ENCODE results near the gene DUSP8.

GRCh38 chr11:1517117-1518005 lies 54.7 kb downstream of the DUSP8 start:
- TF ChIP-seq, protein P1, sequence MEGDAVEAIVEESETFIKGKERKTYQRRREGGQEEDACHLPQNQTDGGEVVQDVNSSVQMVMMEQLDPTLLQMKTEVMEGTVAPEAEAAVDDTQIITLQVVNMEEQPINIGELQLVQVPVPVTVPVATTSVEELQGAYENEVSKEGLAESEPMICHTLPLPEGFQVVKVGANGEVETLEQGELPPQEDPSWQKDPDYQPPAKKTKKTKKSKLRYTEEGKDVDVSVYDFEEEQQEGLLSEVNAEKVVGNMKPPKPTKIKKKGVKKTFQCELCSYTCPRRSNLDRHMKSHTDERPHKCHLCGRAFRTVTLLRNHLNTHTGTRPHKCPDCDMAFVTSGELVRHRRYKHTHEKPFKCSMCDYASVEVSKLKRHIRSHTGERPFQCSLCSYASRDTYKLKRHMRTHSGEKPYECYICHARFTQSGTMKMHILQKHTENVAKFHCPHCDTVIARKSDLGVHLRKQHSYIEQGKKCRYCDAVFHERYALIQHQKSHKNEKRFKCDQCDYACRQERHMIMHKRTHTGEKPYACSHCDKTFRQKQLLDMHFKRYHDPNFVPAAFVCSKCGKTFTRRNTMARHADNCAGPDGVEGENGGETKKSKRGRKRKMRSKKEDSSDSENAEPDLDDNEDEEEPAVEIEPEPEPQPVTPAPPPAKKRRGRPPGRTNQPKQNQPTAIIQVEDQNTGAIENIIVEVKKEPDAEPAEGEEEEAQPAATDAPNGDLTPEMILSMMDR (IDR thresholded peaks at IDR 0.05) = no peak
- no peak for TF ChIP-seq POLR2A (IDR thresholded peaks at IDR 0.05)

Measured in ovary (tissue), 3 donors.